K562 (cell line): ENCODE measurements around the gene TRMT44. TPM values are rescaled to one million over a fixed set of nuclear protein-coding genes. Genes with fewer than 3 reads are reported as not detected.

ENCODE experiments used
- ATAC-seq: fragments of 200-7000 bp; cut with Tn5 transposase; 3 replicates; pipeline ENCODE4 v1.9.1; 2020; ENCODE audit warnings: moderate library complexity
- BruUV-seq: library from RNA; stranded (reverse); fragments of 400-500 nt; replicated peaks from 2 replicates; lab custom pipeline; 2021; lab: Mats Ljungman, UMichigan
- CTCF ChIA-PET: fragments of 300-600 bp; formaldehyde crosslinking; extraction: SDS; loops from one replicate; lab custom pipeline; 2021; ENCODE audit warnings: low intra/inter-chr PET ratio; lab: Yijun Ruan, JAX
- POLR2A ChIA-PET: fragments of 300-600, 350-650 bp; sonication (Branson Sonifier 250); formaldehyde crosslinking; extraction: SDS; loops from one replicate; lab custom pipeline; 2021; ENCODE audit warnings: antibody characterized with exemption, inconsistent platforms; lab: Yijun Ruan, JAX
- DNase-seq, 4 experiments: peaks; one replicate each; pipeline versions ENCODE4 v3.0.0 to v3.0.0-alpha.2; 2011 to 2018; ENCODE audit warnings: low spot score in 3 of 4, mixed read lengths in 3 of 4; ENCODE audit errors: extremely low read depth in 1 of 4
- FAIRE-seq: peaks from 2 replicates; lab custom pipeline; 2011; peaks lifted over from hg19 to GRCh38; lab: Jason Lieb, UNC
- H2AFZ ChIP-seq: 2 replicates; pipeline ENCODE4 v1.6.0; 2011; ENCODE audit warnings: low read depth, low read length, control low read depth, inconsistent platforms
- H3K27ac ChIP-seq: fragments of 200-600 bp; 3 replicates; pipeline ENCODE4 v1.8.0; 2011; ENCODE audit warnings: low read depth, mild to moderate bottlenecking, control low read depth, inconsistent platforms, low read length, moderate library complexity, mixed read lengths; ENCODE audit errors: extremely low read depth
- H3K27me3 ChIP-seq, 2 experiments: fragments of 300-600 bp in 1 of 2; 2 replicates in 1 of 2; 3 replicates in 1 of 2; pipeline versions ENCODE4 v1.6.0 to v1.8.0; 2011; ENCODE audit warnings: inconsistent platforms in 2 of 2, low read length in 2 of 2, mild to moderate bottlenecking in 1 of 2, mixed read lengths in 1 of 2, moderate library complexity in 1 of 2; ENCODE audit not compliant: control insufficient read depth in 2 of 2, insufficient read depth in 2 of 2
- H3K36me3 ChIP-seq: fragments of 300-600 bp; 3 replicates; pipeline ENCODE4 v1.8.0; 2011; ENCODE audit warnings: mild to moderate bottlenecking, low read length, inconsistent platforms; ENCODE audit not compliant: control insufficient read depth, insufficient read depth
- H3K4me1 ChIP-seq, 2 experiments: fragments of 200-600 bp in 1 of 2; replicated peaks in 1 of 2; 2 replicates in 1 of 2; 3 replicates in 1 of 2; pipeline versions ENCODE4 v1.5.1 to v1.8.0; 2011; ENCODE audit warnings: inconsistent platforms in 2 of 2, low read length in 2 of 2, mild to moderate bottlenecking in 1 of 2, mixed read lengths in 1 of 2, moderate library complexity in 1 of 2; ENCODE audit not compliant: control insufficient read depth in 2 of 2, insufficient read depth in 2 of 2
- H3K4me2 ChIP-seq: 2 replicates; pipeline ENCODE4 v1.6.1; 2011; ENCODE audit warnings: low read length, control low read depth, inconsistent platforms, mixed read lengths; ENCODE audit not compliant: insufficient read depth
- H3K4me3 ChIP-seq: fragments of 200-600 bp; sonication (generic), shearing (Covaris generic); 2 replicates; pipeline ENCODE4 v1.5.1; 2016; ENCODE audit warnings: control low read depth, inconsistent platforms
- H3K79me2 ChIP-seq: fragments of 200-600 bp; 3 replicates; pipeline ENCODE4 v1.8.0; 2011; ENCODE audit warnings: low read length, inconsistent platforms; ENCODE audit not compliant: control insufficient read depth, insufficient read depth
- H3K9ac ChIP-seq, 2 experiments: 2 replicates each; pipeline versions ENCODE4 v1.6.0 to v1.6.1; 2011; ENCODE audit warnings: low read depth in 2 of 2, low read length in 2 of 2, control low read depth in 1 of 2, inconsistent platforms in 1 of 2, mild to moderate bottlenecking in 1 of 2, mixed read lengths in 1 of 2; ENCODE audit not compliant: insufficient read depth in 1 of 2
- H3K9me1 ChIP-seq: one replicate; pipeline ENCODE4 v1.6.0; 2011; ENCODE audit warnings: inconsistent platforms, mild to moderate bottlenecking, low read length, moderate library complexity; ENCODE audit not compliant: control insufficient read depth, insufficient read depth
- H3K9me3 ChIP-seq: replicated peaks from 2 replicates; pipeline ENCODE4 v1.5.1; 2011; ENCODE audit warnings: low read depth, low read length, inconsistent platforms; ENCODE audit not compliant: control insufficient read depth, insufficient read depth
- H4K20me1 ChIP-seq: replicated peaks from 2 replicates; pipeline ENCODE4 v1.6.1; 2011; ENCODE audit warnings: low read length, inconsistent platforms, mixed read lengths; ENCODE audit not compliant: control insufficient read depth, insufficient read depth
- CAMTA2 ChIP-seq: fragments of 250-450 bp; sonication (Bioruptor Pico); conservative IDR thresholded peaks from 2 replicates; pipeline ENCODE4 v1.5.1; 2022
- SIN3A ChIP-seq, 2 experiments: fragments of 150-350 bp in 1 of 2; IDR thresholded peaks; 2 replicates each; pipeline ENCODE4 v1.6.1; 2011 to 2016; ENCODE audit warnings: borderline replicate concordance in 2 of 2, low read depth in 2 of 2, low read length in 2 of 2, mild to moderate bottlenecking in 2 of 2, moderate library complexity in 2 of 2; ENCODE audit not compliant: control insufficient read depth in 1 of 2
- SMAD4 ChIP-seq: fragments of 250-450 bp; sonication (Bioruptor Pico); conservative IDR thresholded peaks from 2 replicates; pipeline ENCODE4 v1.8.0; 2021; ENCODE audit warnings: inconsistent platforms, mild to moderate bottlenecking, moderate library complexity
- WHSC1 ChIP-seq: IDR thresholded peaks from one replicate; pipeline ENCODE4 v1.6.1; 2012; ENCODE audit warnings: low read length, control low read depth, inconsistent platforms
- XRCC4 ChIP-seq: IDR thresholded peaks from one replicate; pipeline ENCODE4 v1.6.1; 2011; ENCODE audit not compliant: insufficient read depth, insufficient read length; ENCODE audit errors: extremely low read depth
- WGBS: fragments of 100-300 bp; shearing (Covaris generic); methylation state at CpG from one replicate; pipeline ENCODE4 v1.1.6; 2016; ENCODE audit warnings: low coverage, mixed read lengths; ENCODE audit not compliant: insufficient coverage; ENCODE audit errors: missing lambda C conversion rate; 5-methylcytosine and 5-hydroxymethylcytosine counted together
- in situ Hi-C: fragments of 300-500 bp; cut with MboI; formaldehyde crosslinking; loops from 4 replicates; pipeline ENCODE4 v1.15.0; 2018; ENCODE audit warnings: inconsistent platforms, mixed read lengths
- intact Hi-C: fragments of 100-400 bp; cut with micrococcal nuclease; formaldehyde crosslinking; loops from 2 replicates; pipeline ENCODE4 v1.14.2; 2022
- polyA plus RNA-seq, 8 experiments: library from polyadenylated mRNA; depleted of rRNA in 4 of 8; stranded (reverse) in 5 of 8; unstranded in 3 of 8; fragments of >200 nt; fragmentation: Nextera tagmentation in 2 of 8; fragmentation: Illumina TruSeq in 1 of 8; extraction: Ambion mirVana in 2 of 8; extraction: Trizol in 1 of 8; gene quantifications; 2 replicates each; pipeline versions ENCODE4 v1.2.1 to v1.2.3, GENCODE V29; 2011 to 2014; ENCODE audit warnings: inconsistent platforms in 1 of 8, missing spikeins in 1 of 8
- total RNA-seq, 7 experiments: library from RNA; depleted of rRNA in 6 of 7; stranded (reverse); fragments of >200 nt in 6 of 7; fragmentation: Illumina TruSeq in 2 of 7; extraction: Trizol in 2 of 7; gene quantifications; 2 replicates each; pipeline versions ENCODE4 v1.2.1 to v1.2.3, GENCODE V29; 2011 to 2021; ENCODE audit warnings: low replicate concordance in 1 of 7

TRMT44 gene
- total and polyA plus RNA-seq, 9 of the 15 experiments (the other 6 are each of a cell fraction or from before 2014, with no cell fraction given) = 1.2 to 18.6 (median 10.0) TPM

- CTCF ChIA-PET = no interaction called here
- FAIRE-seq (no peak), ATAC-seq (no peak; the same call in 2 of the 3 replicates), DNase-seq (no peak)
- peak overlapping the region in 1 of 2 experiments; percentile 36; a peak in 2 of 4 replicates for H3K9ac ChIP-seq
- intact Hi-C loops (no loop called here), in situ Hi-C loops (no loop called here)
- H2AFZ ChIP-seq = no peak overlapping the region
- H3K36me3 ChIP-seq = peaks cover 51% of the 10 kb centered on the region; the same call in 1 of the 3 replicates
- no peaks in the 10 kb centered on the region for H3K79me2 ChIP-seq
- no peak overlapping the region for H3K27ac ChIP-seq
- no peak overlapping the region for H3K4me2 ChIP-seq
- POLR2A ChIA-PET = interaction anchor here (0.7 to 1.6 kb wide), 4 partner anchors 8 to 121 kb away, joined by 3 to 9 read pairs (median 4); no protein-coding TSS in a partner anchor
- H3K27me3 ChIP-seq = no peaks in the 10 kb centered on the region
- BruUV-seq = no TSS peak
- WGBS = 64% methylated on average over 7 of the region's 7 CpGs
- H3K4me1 ChIP-seq = peaks cover 0 to 43% of the 10 kb centered on the region in 2 experiments; a peak in 4 of 5 replicates
- TF ChIP-seq XRCC4 = no peak
- no peak for TF ChIP-seq SIN3A (IDR thresholded peaks at IDR 0.05; ENCODE audit: borderline replicate concordance in 2 of 2, control insufficient read depth in 1 of 2, low read depth in 2 of 2, low read length in 2 of 2)
- peak; percentile 2 for TF ChIP-seq WHSC1
- TF ChIP-seq SMAD4 (CRISPR knock-in tag) = peak; percentile 5; the same call in 1 of the 2 replicates
- no peak for TF ChIP-seq CAMTA2 (CRISPR knock-in tag)
- no peaks in the 10 kb centered on the region for H3K9me3 ChIP-seq
- H4K20me1 ChIP-seq = 0 out of 2 replicates have a peak, but pooled peaks cover 3% of the 10 kb centered on the region
- no peak overlapping the region for H3K4me3 ChIP-seq
- H3K9me1 ChIP-seq = no peaks in the 10 kb centered on the region
Measured at GRCh38 chr4:8472689-8473197, 32.2 kb downstream of the TRMT44 start.
